HG03060 (cell line): ENCODE results near the gene PCDHB16.
"Not testable (repeated sequence)": the region's sequence is repeated elsewhere in the genome, so short reads cannot be mapped to it uniquely, and the experiment has no call there.

Experiments used
- ATAC-seq: cut with Tn5 transposase; IDR thresholded peaks from one replicate; pipeline ENCODE4 v1.9.1; 2021; ENCODE audit warnings: low read depth, moderate number of reproducible peaks; ENCODE audit not compliant: unreplicated experiment

The PCDHB16 gene

DNA sequence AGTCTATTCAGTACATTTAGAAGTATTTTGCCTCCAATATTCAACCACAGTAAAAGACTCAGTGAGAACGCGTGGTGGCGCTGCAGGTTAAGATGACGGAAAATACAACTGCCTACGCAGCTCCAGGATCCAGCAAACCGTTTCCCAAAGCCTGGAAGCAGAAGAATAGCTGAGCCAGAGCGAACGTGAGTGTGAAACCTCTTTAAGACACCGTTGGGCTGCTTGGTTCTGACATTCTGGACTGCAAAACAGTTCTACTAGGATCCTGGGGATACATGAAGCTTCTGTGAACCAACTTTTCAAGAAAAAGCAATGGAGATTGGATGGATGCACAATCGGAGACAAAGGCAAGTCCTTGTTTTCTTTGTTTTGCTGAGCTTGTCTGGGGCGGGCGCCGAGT, at the start of gene PCDHB16:
TSS of gene PCDHB16 (plus strand) at position 140 of the 400 bp plus-strand sequence. CDS start at position 313, 173 bp downstream.
- no peak for ATAC-seq

DNA sequence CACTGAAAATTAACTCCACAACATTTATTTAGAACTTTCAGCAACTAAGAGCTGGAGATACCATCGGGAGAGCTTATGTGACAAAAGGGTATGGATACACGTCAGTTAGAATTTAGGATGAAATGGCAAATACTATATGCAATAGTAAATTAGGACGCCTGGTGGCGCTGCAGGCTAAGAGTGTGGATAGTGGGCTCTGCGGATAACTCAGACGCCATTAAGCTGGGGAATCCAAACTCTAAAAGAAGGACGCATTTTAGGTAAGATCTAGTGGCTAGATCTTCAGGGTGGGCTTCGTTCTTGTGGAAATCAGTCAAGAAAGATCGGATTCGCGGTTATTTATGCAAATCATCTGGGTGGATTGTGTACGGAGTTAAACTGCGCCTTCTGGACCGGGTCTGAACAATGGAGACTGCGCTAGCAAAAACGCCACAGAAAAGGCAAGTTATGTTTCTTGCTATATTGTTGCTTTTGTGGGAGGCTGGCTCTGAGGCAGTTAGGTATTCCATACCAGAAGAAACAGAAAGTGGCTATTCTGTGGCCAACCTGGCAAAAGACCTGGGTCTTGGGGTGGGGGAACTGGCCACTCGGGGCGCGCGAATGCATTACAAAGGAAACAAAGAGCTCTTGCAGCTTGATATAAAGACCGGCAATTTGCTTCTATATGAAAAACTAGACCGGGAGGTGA, 47.0 kb upstream of the PCDHB16 start, which contains the start of gene PCDHB5:
TSS of gene PCDHB5 (plus strand) at position 177 of the 688 bp plus-strand sequence. CDS start at position 406, 229 bp downstream.
- ATAC-seq = no peak

GRCh38 chr5:141135718-141136266, 46.4 kb upstream of the PCDHB16 start:
- no peak for ATAC-seq

DNA sequence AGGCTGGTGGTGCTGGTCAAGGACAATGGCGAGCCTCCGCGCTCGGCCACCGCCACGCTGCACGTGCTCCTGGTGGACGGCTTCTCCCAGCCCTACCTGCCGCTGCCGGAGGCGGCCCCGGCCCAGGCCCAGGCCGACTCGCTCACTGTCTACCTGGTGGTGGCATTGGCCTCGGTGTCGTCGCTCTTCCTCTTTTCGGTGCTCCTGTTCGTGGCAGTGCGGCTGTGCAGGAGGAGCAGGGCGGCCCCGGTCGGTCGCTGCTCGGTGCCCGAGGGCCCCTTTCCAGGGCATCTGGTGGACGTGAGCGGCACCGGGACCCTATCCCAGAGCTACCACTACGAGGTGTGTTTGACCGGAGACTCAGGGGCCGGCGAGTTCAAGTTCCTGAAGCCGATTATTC, 44.8 kb upstream of the PCDHB16 start:
- not testable (repeated sequence) for ATAC-seq

- ATAC-seq = no peak
Observed at GRCh38 chr5:141149812-141150211, 32.4 kb upstream of the PCDHB16 start, which contains the start of gene PCDHB6. PCDHB6 (plus strand) TSS chr5:141150057; CDS start chr5:141150258, 201 bp downstream.

DNA sequence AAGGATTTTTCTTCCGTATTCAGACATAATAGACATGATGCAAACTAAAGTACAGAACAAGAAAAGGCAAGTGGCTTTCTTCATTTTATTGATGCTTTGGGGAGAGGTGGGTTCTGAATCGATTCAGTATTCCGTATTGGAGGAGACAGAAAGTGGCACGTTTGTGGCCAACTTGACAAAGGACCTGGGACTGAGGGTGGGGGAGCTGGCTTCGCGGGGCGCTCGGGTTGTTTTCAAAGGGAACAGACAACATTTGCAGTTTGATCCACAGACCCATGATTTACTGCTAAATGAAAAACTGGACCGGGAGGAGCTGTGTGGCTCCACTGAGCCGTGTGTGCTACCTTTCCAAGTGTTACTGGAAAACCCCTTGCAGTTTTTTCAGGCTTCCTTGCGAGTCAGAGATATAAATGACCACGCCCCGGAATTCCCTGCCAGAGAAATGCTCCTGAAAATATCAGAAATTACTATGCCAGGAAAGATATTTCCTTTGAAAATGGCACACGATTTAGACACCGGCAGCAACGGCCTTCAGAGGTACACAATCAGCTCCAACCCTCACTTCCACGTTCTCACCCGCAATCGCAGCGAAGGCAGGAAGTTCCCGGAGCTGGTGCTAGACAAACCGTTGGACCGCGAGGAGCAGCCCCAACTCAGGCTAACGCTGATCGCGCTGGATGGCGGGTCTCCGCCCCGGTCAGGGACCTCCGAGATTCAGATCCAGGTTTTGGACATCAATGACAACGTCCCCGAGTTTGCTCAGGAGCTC, 31.8 kb upstream of the PCDHB16 start:
- ATAC-seq = no peak

DNA sequence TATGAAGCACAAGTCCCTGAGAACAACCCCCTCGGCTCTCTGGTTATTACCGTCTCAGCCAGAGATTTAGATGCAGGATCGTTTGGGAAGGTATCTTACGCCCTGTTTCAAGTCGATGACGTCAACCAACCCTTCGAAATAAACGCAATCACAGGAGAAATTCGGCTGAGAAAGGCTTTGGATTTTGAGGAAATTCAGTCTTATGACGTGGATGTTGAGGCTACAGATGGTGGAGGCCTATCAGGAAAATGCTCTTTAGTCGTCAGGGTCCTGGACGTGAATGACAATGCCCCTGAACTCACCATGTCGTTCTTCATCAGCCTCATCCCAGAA, 31.2 kb upstream of the PCDHB16 start:
- ATAC-seq = no peak

DNA sequence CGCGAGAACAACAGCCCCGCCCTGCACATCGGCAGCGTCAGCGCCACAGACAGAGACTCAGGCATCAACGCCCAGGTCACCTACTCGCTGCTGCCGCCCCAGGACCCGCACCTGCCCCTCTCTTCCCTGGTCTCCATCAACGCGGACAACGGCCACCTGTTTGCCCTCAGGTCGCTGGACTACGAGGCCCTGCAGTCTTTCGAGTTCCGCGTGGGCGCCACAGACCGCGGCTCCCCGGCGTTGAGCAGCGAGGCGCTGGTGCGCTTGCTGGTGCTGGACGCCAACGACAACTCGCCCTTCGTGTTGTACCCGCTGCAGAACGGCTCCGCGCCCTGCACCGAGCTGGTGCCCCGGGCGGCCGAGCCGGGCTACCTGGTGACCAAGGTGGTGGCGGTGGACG, 30.6 kb upstream of the PCDHB16 start:
- not testable (repeated sequence) for ATAC-seq

GRCh38 chr5:141152096-141152495, 30.1 kb upstream of the PCDHB16 start:
- not testable (repeated sequence) for ATAC-seq

GRCh38 chr5:141155540-141156374, 26.4 kb upstream of the PCDHB16 start:
- no peak for ATAC-seq

- not testable (repeated sequence) for ATAC-seq
Observed at GRCh38 chr5:141157356-141157755, 24.8 kb upstream of the PCDHB16 start.

DNA sequence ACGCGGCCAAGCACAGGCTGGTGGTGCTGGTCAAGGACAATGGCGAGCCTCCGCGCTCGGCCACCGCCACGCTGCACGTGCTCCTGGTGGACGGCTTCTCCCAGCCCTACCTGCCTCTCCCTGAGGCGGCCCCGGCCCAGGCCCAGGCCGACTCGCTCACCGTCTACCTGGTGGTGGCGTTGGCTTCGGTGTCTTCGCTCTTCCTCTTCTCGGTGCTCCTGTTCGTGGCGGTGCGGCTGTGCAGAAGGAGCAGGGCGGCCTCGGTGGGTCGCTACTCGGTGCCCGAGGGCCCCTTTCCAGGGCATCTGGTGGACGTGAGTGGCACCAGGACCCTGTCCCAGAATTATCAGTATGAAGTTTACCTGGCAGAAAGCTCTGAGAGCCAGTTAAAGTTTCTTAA, 24.3 kb upstream of the PCDHB16 start:
- not testable (repeated sequence) for ATAC-seq

- ATAC-seq = no peak
Observed at GRCh38 chr5:141172381-141173204, 9.6 kb upstream of the PCDHB16 start, which contains the start of gene PCDHB7. PCDHB7 (plus strand) TSS chr5:141172644; CDS start chr5:141172836, 192 bp downstream.

DNA sequence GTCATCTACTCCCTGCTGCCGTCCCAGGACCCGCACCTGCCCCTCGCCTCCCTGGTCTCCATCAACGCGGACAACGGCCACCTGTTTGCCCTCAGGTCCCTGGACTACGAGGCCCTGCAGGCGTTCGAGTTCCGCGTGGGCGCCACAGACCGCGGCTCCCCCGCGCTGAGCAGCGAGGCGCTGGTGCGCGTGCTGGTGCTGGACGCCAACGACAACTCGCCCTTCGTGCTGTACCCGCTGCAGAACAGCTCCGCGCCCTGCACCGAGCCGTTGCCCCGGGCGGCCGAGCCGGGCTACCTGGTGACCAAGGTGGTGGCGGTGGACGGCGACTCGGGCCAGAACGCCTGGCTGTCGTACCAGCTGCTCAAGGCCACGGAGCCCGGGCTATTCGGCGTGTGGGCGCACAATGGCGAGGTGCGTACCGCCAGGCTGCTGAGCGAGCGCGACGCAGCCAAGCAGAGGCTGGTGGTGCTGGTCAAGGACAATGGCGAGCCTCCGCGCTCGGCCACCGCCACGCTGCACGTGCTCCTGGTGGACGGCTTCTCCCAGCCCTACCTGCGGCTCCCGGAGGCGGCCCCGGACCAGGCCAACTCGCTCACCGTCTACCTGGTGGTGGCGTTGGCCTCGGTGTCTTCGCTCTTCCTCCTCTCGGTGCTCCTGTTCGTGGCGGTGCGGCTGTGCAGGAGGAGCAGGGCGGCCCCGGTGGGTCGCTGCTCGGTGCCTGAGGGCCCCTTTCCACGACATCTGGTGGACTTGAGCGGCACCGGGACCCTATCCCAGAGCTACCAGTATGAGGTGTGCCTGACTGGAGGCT, 7.7 kb upstream of the PCDHB16 start:
- not testable (repeated sequence) for ATAC-seq

DNA sequence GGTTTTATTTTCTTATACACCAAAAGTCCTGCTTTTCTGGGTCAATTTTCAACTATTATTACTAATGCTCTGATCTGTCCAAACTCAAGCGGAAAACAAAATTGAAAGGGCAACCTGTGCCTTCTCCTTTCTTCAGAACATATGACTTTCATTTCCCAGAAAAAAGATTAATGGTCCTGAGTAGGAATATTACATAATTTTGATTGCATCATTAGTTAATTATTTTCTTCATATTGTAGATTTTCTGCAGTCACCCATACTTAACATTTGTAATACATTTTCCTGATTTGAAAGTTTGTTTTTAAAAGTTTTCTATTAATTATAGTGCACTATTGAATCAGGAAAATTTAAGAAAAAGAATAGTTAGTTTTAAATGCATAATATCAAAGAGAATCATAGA, 6.3 kb upstream of the PCDHB16 start:
- ATAC-seq = no peak

GRCh38 chr5:141177577-141178191, 4.5 kb upstream of the PCDHB16 start, which contains the start of gene PCDHB8:
PCDHB8 (plus strand) TSS chr5:141177790; CDS start chr5:141178035, 245 bp downstream.
- ATAC-seq = not testable (repeated sequence)

DNA sequence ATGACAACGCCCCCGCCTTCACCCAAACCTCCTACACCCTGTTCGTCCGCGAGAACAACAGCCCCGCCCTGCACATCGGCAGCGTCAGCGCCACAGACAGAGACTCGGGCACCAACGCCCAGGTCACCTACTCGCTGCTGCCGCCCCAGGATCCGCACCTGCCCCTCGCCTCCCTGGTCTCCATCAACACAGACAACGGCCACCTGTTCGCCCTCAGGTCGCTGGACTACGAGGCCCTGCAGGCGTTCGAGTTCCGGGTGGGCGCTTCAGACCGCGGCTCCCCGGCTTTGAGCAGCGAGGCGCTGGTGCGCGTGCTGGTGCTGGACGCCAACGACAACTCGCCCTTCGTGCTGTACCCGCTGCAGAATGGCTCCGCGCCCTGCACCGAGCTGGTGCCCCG, 2.8 kb upstream of the PCDHB16 start:
- not testable (repeated sequence) for ATAC-seq

- ATAC-seq = not testable (repeated sequence)
Observed at GRCh38 chr5:141179876-141180275, 2.3 kb upstream of the PCDHB16 start.
